ENCODE data around the gene ZNF385D.

DNA sequence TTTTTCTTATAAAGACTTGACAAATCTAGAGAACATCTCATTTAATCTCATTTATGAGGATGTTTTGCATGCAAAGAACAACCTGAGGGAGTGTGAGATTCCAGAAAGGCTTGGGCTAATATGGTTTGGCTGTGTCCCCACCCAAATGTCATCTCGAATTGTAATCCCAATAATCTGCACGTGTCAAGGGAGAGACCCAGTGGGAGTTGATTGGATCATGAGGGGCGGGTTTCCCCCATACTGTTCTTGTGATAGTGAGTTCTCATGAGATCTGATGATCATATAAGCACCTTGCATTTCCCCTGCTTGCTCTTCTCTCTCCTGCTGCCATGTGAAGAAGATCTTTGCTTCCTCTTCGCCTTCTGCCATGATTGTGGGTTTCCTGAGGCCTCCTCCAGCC is 103.0 kb downstream of the ZNF385D start:
- TF ChIP-seq, protein P1, sequence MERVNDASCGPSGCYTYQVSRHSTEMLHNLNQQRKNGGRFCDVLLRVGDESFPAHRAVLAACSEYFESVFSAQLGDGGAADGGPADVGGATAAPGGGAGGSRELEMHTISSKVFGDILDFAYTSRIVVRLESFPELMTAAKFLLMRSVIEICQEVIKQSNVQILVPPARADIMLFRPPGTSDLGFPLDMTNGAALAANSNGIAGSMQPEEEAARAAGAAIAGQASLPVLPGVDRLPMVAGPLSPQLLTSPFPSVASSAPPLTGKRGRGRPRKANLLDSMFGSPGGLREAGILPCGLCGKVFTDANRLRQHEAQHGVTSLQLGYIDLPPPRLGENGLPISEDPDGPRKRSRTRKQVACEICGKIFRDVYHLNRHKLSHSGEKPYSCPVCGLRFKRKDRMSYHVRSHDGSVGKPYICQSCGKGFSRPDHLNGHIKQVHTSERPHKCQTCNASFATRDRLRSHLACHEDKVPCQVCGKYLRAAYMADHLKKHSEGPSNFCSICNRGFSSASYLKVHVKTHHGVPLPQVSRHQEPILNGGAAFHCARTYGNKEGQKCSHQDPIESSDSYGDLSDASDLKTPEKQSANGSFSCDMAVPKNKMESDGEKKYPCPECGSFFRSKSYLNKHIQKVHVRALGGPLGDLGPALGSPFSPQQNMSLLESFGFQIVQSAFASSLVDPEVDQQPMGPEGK (CRISPR knock-in tag; IDR thresholded peaks at IDR 0.05; ENCODE audit: borderline replicate concordance), result no peak
- TF ChIP-seq SNAI2 (CRISPR knock-in tag; IDR thresholded peaks at IDR 0.05), result no peak
- TF ChIP-seq TCF4 (CRISPR knock-in tag; IDR thresholded peaks at IDR 0.05; ENCODE audit: borderline replicate concordance), result no peak
- TF ChIP-seq GLIS3 (CRISPR knock-in tag; IDR thresholded peaks at IDR 0.05), result no peak
- no peak for TF ChIP-seq ZFP3 (CRISPR knock-in tag; IDR thresholded peaks at IDR 0.05)
- TF ChIP-seq CSDC2 (CRISPR knock-in tag; IDR thresholded peaks at IDR 0.05), result no peak
- no peak for TF ChIP-seq ZNF8 (CRISPR knock-in tag; IDR thresholded peaks at IDR 0.05)
- TF ChIP-seq OSR1 (CRISPR knock-in tag; IDR thresholded peaks at IDR 0.05), result no peak
- no peak for TF ChIP-seq ISL1 (CRISPR knock-in tag; IDR thresholded peaks at IDR 0.05)
- TF ChIP-seq RARB (CRISPR knock-in tag; IDR thresholded peaks at IDR 0.05), result no peak
- no peak for TF ChIP-seq ZNF70 (CRISPR knock-in tag; IDR thresholded peaks at IDR 0.05)
- no peak for TF ChIP-seq TOX (CRISPR knock-in tag; IDR thresholded peaks at IDR 0.05; ENCODE audit: borderline replicate concordance)
- no peak for TF ChIP-seq CREB5 (CRISPR knock-in tag; IDR thresholded peaks at IDR 0.05; ENCODE audit: low read depth)

All from SK-N-SH treated with all-trans-retinoic acid at 6 μM for 48 hours (cell line).